Gastroesophageal sphincter (tissue), 3 donors: Measurements from ENCODE around the gene ARL4D.

ENCODE experiments used
- POLR2A ChIP-seq, 2 donors: fragments of 450-650 bp; IDR thresholded peaks; one replicate each; pipeline ENCODE4 v1.6.1; 2017; ENCODE audit warnings: antibody characterized with exemption in 2 of 2, mild to moderate bottlenecking in 2 of 2, moderate library complexity in 1 of 2
- POLR2AphosphoS5 ChIP-seq: sonication (generic); formaldehyde crosslinking; IDR thresholded peaks from one replicate; pipeline ENCODE4 v1.6.1; 2017; ENCODE audit warnings: antibody characterized with exemption
- TF ChIP-seq, protein P1 (sequence below), 4 experiments: fragments of 200-600 bp in 2 of 4; fragments of 450-650 bp in 2 of 4; sonication (generic) in 1 of 4; IDR thresholded peaks; one replicate each; pipeline ENCODE4 v1.5.1; 2017 to 2019; ENCODE audit warnings: antibody characterized with exemption in 4 of 4, mild to moderate bottlenecking in 2 of 4, moderate library complexity in 2 of 4

DNA sequence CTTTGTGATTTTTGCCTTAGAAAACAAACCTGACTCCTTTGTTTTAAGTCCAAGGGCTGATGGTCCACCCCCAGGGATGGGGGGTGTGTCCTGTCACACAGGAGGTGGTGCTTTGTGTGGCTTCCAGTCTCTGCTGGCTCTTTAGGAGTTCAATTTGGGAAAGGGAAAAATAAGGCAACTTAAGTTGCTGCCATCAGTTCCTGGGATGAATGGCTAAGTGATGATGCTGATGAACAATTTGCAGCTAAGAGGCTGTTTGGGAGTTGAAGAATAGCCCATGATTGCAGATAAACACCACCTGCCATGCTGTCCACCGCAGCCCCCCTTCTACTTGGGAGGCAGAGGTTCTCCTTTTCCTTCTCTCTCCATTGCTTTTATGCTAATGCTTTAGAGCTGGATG, 40.2 kb downstream of the ARL4D start:
- TF ChIP-seq, protein P1, sequence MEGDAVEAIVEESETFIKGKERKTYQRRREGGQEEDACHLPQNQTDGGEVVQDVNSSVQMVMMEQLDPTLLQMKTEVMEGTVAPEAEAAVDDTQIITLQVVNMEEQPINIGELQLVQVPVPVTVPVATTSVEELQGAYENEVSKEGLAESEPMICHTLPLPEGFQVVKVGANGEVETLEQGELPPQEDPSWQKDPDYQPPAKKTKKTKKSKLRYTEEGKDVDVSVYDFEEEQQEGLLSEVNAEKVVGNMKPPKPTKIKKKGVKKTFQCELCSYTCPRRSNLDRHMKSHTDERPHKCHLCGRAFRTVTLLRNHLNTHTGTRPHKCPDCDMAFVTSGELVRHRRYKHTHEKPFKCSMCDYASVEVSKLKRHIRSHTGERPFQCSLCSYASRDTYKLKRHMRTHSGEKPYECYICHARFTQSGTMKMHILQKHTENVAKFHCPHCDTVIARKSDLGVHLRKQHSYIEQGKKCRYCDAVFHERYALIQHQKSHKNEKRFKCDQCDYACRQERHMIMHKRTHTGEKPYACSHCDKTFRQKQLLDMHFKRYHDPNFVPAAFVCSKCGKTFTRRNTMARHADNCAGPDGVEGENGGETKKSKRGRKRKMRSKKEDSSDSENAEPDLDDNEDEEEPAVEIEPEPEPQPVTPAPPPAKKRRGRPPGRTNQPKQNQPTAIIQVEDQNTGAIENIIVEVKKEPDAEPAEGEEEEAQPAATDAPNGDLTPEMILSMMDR (IDR thresholded peaks at IDR 0.05), result no peak
- no peak for TF ChIP-seq POLR2A (IDR thresholded peaks at IDR 0.05)
- TF ChIP-seq POLR2AphosphoS5, result no peak
